ENCODE results near the gene SARS2.

GRCh38 chr19:38875656-38876395 lies 54.7 kb downstream of the SARS2 start:
- TF ChIP-seq CTCF (conservative IDR thresholded peaks at IDR 0.05 in 1 of 2, IDR thresholded peaks at IDR 0.05 in 1 of 2; ENCODE audit: low read depth in 1 of 2, low read length in 2 of 2) = no peak
- no peak for TF ChIP-seq EZH2 (IDR thresholded peaks at IDR 0.05; ENCODE audit: low read length, missing control alignments)
